ENCODE measurements around the gene CTSO.

The CTSO gene
- total RNA-seq, result 18.2 to 50.3 (median 30.3) reads per million in 18 experiments

- DNase-seq, result peak; percentile 76 to 77
These were observed at the start of gene CTSO for GRCh38 chr4:155953151-155954117. TSS of gene CTSO (minus strand) at chr4:155953866. CDS start at chr4:155953847, 19 bp downstream.

GRCh38 chr4:156000491-156000890 is 46.8 kb upstream of the CTSO start:
- DNase-seq, result no peak

- no peak for DNase-seq
These were observed 46.1 kb upstream of the CTSO start for GRCh38 chr4:155999725-156000124.

GRCh38 chr4:155995069-155995468 is 41.4 kb upstream of the CTSO start:
- no peak for DNase-seq

- no peak for DNase-seq
These were observed 30.6 kb upstream of the CTSO start for GRCh38 chr4:155984106-155984797.

GRCh38 chr4:155982736-155983385 is 29.2 kb upstream of the CTSO start:
- no peak for DNase-seq

- no peak for DNase-seq
These were observed 25.1 kb upstream of the CTSO start for GRCh38 chr4:155978810-155979209.

GRCh38 chr4:155975511-155975910 is 21.8 kb upstream of the CTSO start:
- DNase-seq, result no peak

GRCh38 chr4:155974996-155975395 is 21.3 kb upstream of the CTSO start:
- no peak for DNase-seq

GRCh38 chr4:155974476-155974749 is 20.7 kb upstream of the CTSO start:
- no peak for DNase-seq

GRCh38 chr4:155973639-155974475 is 20.2 kb upstream of the CTSO start:
- no peak for DNase-seq

GRCh38 chr4:155972098-155972497 is 18.4 kb upstream of the CTSO start:
- DNase-seq, result peak; percentile 58 to 59

GRCh38 chr4:155966731-155967395 is 13.2 kb upstream of the CTSO start:
- no peak for DNase-seq

- no peak for DNase-seq
These were observed 12.5 kb upstream of the CTSO start for GRCh38 chr4:155966171-155966570.

GRCh38 chr4:155964016-155964891 is 10.6 kb upstream of the CTSO start:
- DNase-seq, result peak in 1 of 2 donors; percentile 5

GRCh38 chr4:155962767-155963166 is 9.1 kb upstream of the CTSO start:
- DNase-seq, result no peak

GRCh38 chr4:155961575-155961974 is 7.9 kb upstream of the CTSO start:
- DNase-seq, result no peak

- DNase-seq, result no peak
These were observed 6.9 kb upstream of the CTSO start for GRCh38 chr4:155960522-155960921.

GRCh38 chr4:155959417-155959816 is 5.8 kb upstream of the CTSO start:
- DNase-seq, result no peak

- no peak for DNase-seq
These were observed 2.8 kb upstream of the CTSO start for GRCh38 chr4:155956461-155956860.

GRCh38 chr4:155954939-155955338 is 1.3 kb upstream of the CTSO start:
- no peak for DNase-seq

All from inflammatory macrophage (primary cell).